Lung (tissue), 12 donors: ENCODE results near the gene SGTA. TPM values are rescaled to one million over a fixed set of nuclear protein-coding genes. Genes with fewer than 3 reads are reported as not detected.

Experiments used
- ATAC-seq: fragments of 200-7000 bp; cut with Tn5 transposase; one replicate; pipeline ENCODE4 v1.9.1; 2020; ENCODE audit warnings: moderate number of reproducible peaks; ENCODE audit not compliant: insufficient read depth, low FRiP score
- DNase-seq, 3 donors: peaks; one replicate each; pipeline ENCODE4 v3.0.0-alpha.2; 2013 to 2017
- H3K27ac ChIP-seq, 2 donors: one replicate each; pipeline ENCODE4 v1.5.1; 2013; ENCODE audit warnings: mild to moderate bottlenecking in 2 of 2, moderate library complexity in 2 of 2, control low read depth in 1 of 2, inconsistent platforms in 1 of 2, low read depth in 1 of 2, low read length in 1 of 2
- H3K27me3 ChIP-seq, 3 donors: one replicate each; pipeline ENCODE4 v1.5.1; 2013; ENCODE audit warnings: low read length in 2 of 3; ENCODE audit not compliant: control insufficient read depth in 3 of 3, insufficient read depth in 3 of 3
- H3K36me3 ChIP-seq, 4 donors: one replicate each; pipeline ENCODE4 v1.5.1; 2013; ENCODE audit warnings: low read length in 4 of 4, mild to moderate bottlenecking in 1 of 4, moderate library complexity in 1 of 4; ENCODE audit not compliant: control insufficient read depth in 4 of 4, insufficient read depth in 4 of 4
- H3K4me1 ChIP-seq, 5 donors: one replicate each; pipeline ENCODE4 v1.5.1; 2013; ENCODE audit warnings: low read length in 5 of 5, mild to moderate bottlenecking in 2 of 5, moderate library complexity in 1 of 5; ENCODE audit not compliant: control insufficient read depth in 5 of 5, insufficient read depth in 5 of 5
- H3K4me3 ChIP-seq: one replicate; pipeline ENCODE4 v1.5.1; 2013; ENCODE audit warnings: mild to moderate bottlenecking, control low read depth, moderate library complexity
- H3K9ac ChIP-seq, 2 donors: one replicate each; pipeline ENCODE4 v1.5.1; 2013; ENCODE audit warnings: low read length in 2 of 2, control low read depth in 1 of 2; ENCODE audit not compliant: insufficient read depth in 1 of 2
- H3K9me3 ChIP-seq, 4 donors: one replicate each; pipeline ENCODE4 v1.5.1; 2013; ENCODE audit warnings: low read length in 3 of 4, mild to moderate bottlenecking in 1 of 4, moderate library complexity in 1 of 4; ENCODE audit not compliant: control insufficient read depth in 4 of 4, insufficient read depth in 3 of 4
- WGBS, 2 donors: extraction: QIAGEN DNeasy Blood & Tissue Kit; methylation state at CpG; one replicate each; pipeline ENCODE4 v1.1.7; 2013; 5-methylcytosine and 5-hydroxymethylcytosine counted together
- polyA plus RNA-seq, 2 donors: library from polyadenylated mRNA; stranded (reverse); fragments of 200-250 nt; gene quantifications; one replicate each; pipeline ENCODE4 v1.2.1, GENCODE V29; 2013
- total RNA-seq, 2 donors: library from RNA; depleted of rRNA in 1 of 2; stranded (reverse); fragments of >200 nt in 1 of 2; gene quantifications; one replicate each; pipeline ENCODE4 v1.2.1, GENCODE V29; 2014 to 2021
- TF ChIP-seq, protein P1 (sequence below): IDR thresholded peaks from 2 replicates; pipeline ENCODE4 v1.5.1; 2012; ENCODE audit warnings: mild to moderate bottlenecking; ENCODE audit errors: control extremely low read depth, extremely low read depth
- donor health status: control.
- donor health status: control.
- donor health status: Bipolar disorder and iron deficiency.
- donor health status: healthy.
- donor health status: DM: yes; HTN: yes; CAD: no.

SGTA gene
- total and polyA plus RNA-seq, 4 donors: 33.3 to 64.7 (median 51.9) TPM

DNA sequence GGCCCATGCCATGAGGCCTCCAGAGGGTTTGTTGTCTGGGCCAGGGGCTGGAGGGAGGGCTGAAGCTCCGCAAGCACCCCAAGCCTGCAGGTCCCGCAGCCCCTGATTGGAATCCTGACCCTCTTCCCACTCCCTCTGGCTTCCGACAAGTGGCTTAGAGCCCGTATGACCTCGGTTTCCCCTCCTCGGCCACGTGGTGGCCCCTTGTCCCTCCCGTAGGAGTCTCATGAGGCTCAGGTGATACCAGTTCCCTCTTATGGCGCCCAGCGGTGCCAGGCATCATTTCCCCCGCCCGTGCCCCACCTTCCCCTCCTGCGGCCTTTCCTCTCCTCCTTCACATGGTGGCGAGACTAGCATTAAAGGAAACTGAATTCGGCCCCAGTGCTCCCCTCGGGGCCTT is 8.4 kb upstream of the SGTA start:
- Histone ChIP-seq H3K27ac (no peak overlapping the region), H3K36me3 (peaks cover 0 to 30% (median 11%) of the 10 kb centered on the region in 4 donors), H3K27me3 (no peaks in the 10 kb centered on the region), H3K4me3 (no peak overlapping the region), H3K4me1 (no peaks in the 10 kb centered on the region), H3K9me3 (no peaks in the 10 kb centered on the region), H3K9ac (no peak overlapping the region)
- DNase-seq (no peak), ATAC-seq (no peak)
- TF ChIP-seq, protein P1, sequence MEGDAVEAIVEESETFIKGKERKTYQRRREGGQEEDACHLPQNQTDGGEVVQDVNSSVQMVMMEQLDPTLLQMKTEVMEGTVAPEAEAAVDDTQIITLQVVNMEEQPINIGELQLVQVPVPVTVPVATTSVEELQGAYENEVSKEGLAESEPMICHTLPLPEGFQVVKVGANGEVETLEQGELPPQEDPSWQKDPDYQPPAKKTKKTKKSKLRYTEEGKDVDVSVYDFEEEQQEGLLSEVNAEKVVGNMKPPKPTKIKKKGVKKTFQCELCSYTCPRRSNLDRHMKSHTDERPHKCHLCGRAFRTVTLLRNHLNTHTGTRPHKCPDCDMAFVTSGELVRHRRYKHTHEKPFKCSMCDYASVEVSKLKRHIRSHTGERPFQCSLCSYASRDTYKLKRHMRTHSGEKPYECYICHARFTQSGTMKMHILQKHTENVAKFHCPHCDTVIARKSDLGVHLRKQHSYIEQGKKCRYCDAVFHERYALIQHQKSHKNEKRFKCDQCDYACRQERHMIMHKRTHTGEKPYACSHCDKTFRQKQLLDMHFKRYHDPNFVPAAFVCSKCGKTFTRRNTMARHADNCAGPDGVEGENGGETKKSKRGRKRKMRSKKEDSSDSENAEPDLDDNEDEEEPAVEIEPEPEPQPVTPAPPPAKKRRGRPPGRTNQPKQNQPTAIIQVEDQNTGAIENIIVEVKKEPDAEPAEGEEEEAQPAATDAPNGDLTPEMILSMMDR: no peak
- WGBS, 2 donors: 92 to 95% methylated on average over 16 of the region's 16 CpGs

DNA sequence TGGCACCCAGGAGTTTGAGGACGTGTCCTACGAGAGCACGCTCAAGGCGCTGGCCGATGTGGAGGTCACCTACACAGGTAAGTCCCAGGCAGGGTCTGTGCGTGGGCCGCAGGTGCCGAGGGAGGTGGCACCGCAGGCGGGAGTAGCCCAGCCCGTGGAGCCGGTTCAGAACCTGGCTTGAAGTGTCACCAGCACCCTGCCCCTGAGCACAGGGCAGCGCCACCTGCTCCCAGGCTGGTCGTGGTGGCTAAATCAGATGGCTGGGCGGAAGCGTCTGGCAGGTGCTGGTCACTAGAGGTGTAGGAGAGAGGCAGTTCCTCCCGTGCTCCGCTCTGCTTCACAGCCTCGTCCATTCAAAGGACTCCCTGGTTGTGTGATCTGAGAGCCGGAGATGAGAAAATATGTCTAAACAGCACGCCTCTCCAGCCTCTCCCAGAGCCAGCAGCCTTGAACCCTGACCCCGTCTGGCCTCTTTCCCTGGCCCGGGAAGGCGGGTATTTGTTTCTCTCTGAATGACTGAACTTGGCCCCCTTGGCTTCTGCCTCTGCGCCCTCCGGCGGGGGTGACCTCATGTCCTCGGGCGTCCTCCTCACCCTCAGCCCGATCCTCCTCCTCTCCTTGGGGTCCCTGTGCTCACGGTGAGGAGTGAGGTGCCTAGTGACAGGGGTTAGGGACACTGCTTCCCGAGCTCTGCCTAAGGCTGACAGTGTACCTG is 7.6 kb upstream of the SGTA start:
- H3K36me3 ChIP-seq: peaks cover 0 to 28% (median 11%) of the 10 kb centered on the region in 4 donors
- 96% methylated on average over 31 to 32 of the region's 32 CpGs for WGBS, 2 donors
- DNase-seq (no peak), ATAC-seq (no peak)
- H3K27me3 ChIP-seq: no peaks in the 10 kb centered on the region
- H3K9me3 ChIP-seq: no peaks in the 10 kb centered on the region
- no peak overlapping the region for H3K4me3 ChIP-seq
- peaks cover 0 to 7% (median 0%) of the 10 kb centered on the region in 5 donors for H3K4me1 ChIP-seq
- TF ChIP-seq, protein P1: no peak
- no peak overlapping the region for H3K27ac ChIP-seq
- H3K9ac ChIP-seq: no peak overlapping the region

- no peak for ATAC-seq
- TF ChIP-seq, protein P1: no peak
- no peaks in the 10 kb centered on the region for H3K9me3 ChIP-seq
- no peak overlapping the region for H3K27ac ChIP-seq
- H3K36me3 ChIP-seq: peaks cover 0 to 26% (median 8%) of the 10 kb centered on the region in 4 donors
- H3K27me3 ChIP-seq: no peaks in the 10 kb centered on the region
- WGBS, 2 donors: 97% methylated on average over 14 of the region's 14 CpGs
- no peak overlapping the region for H3K4me3 ChIP-seq
- H3K9ac ChIP-seq: no peak overlapping the region
- no peak for DNase-seq
- peaks cover 0 to 8% (median 0%) of the 10 kb centered on the region in 5 donors for H3K4me1 ChIP-seq
Observed at GRCh38 chr19:2790194-2790556, 7.1 kb upstream of the SGTA start.
